GM23338 (cell line): ENCODE data around the gene RNF145.

Experiments
- CREB1 ChIP-seq: fragments of 250-450 bp; sonication (Bioruptor Pico); IDR thresholded peaks from 2 replicates; pipeline ENCODE4 v1.5.0; 2020; ENCODE audit warnings: low read depth, mild to moderate bottlenecking, moderate library complexity
- EZH2 ChIP-seq: fragments of 200-600 bp; sonication (generic); IDR thresholded peaks from one replicate; pipeline ENCODE4 v1.8.0; 2017; ENCODE audit warnings: antibody characterized with exemption, mild to moderate bottlenecking, low read depth; ENCODE audit not compliant: unreplicated experiment
- JUNB ChIP-seq: IDR thresholded peaks from one replicate; pipeline ENCODE4 v1.6.1; 2016; ENCODE audit warnings: antibody characterized with exemption; ENCODE audit not compliant: unreplicated experiment
- POLR2AphosphoS5 ChIP-seq: IDR thresholded peaks from 2 replicates; pipeline ENCODE4 v1.6.1; 2016; ENCODE audit warnings: antibody characterized with exemption, low read depth
- ZNF114 ChIP-seq: fragments of 250-450 bp; sonication (Bioruptor Pico); IDR thresholded peaks from 2 replicates; pipeline ENCODE4 v1.5.0; 2020; ENCODE audit warnings: mild to moderate bottlenecking, moderate library complexity
- TF ChIP-seq, protein P1 (sequence below), 2 experiments: fragments of 200-600 bp in 1 of 2; sonication (generic) in 1 of 2; conservative IDR thresholded peaks; 2 replicates each; pipeline versions ENCODE4 v1.5.1 to v1.6.1; 2016 to 2017; ENCODE audit warnings: antibody characterized with exemption in 2 of 2, low read depth in 2 of 2, mild to moderate bottlenecking in 2 of 2, moderate library complexity in 1 of 2
- TF ChIP-seq, protein P2 (sequence below): IDR thresholded peaks from one replicate; pipeline ENCODE4 v1.6.1; 2018; ENCODE audit warnings: antibody characterized with exemption; ENCODE audit not compliant: unreplicated experiment
- TF ChIP-seq, protein P3 (sequence below): fragments of 250-450 bp; sonication (Bioruptor Pico); IDR thresholded peaks from 2 replicates; pipeline ENCODE4 v1.5.0; 2020; ENCODE audit warnings: mild to moderate bottlenecking, moderate library complexity

DNA sequence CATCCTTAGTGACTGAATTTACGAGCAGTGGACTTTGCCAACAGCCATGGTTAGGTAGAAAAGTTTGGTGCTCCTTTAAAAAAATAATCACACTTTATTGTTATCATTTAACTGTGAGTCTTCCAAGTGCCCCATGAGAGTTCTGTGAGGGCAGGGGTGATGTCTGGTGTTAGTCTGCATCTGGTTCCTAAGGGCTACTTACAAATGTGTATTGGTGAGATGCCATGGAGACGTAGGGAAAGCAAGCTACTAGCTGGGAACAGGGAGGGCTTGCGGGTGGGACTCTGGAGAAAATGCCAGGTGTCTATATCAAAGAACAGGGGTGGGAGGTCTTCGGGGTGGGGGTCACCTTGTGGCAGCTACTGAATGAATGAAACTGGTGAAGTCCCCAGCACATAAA, 62.5 kb downstream of the RNF145 start:
- TF ChIP-seq, protein P1, sequence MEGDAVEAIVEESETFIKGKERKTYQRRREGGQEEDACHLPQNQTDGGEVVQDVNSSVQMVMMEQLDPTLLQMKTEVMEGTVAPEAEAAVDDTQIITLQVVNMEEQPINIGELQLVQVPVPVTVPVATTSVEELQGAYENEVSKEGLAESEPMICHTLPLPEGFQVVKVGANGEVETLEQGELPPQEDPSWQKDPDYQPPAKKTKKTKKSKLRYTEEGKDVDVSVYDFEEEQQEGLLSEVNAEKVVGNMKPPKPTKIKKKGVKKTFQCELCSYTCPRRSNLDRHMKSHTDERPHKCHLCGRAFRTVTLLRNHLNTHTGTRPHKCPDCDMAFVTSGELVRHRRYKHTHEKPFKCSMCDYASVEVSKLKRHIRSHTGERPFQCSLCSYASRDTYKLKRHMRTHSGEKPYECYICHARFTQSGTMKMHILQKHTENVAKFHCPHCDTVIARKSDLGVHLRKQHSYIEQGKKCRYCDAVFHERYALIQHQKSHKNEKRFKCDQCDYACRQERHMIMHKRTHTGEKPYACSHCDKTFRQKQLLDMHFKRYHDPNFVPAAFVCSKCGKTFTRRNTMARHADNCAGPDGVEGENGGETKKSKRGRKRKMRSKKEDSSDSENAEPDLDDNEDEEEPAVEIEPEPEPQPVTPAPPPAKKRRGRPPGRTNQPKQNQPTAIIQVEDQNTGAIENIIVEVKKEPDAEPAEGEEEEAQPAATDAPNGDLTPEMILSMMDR (conservative IDR thresholded peaks at IDR 0.05; ENCODE audit: low read depth in 2 of 2) = no peak
- TF ChIP-seq POLR2AphosphoS5 (no peak), EZH2 (no peak), ZNF114 (CRISPR knock-in tag) (no peak), JUNB (no peak), CREB1 (no peak)
- TF ChIP-seq, protein P2, sequence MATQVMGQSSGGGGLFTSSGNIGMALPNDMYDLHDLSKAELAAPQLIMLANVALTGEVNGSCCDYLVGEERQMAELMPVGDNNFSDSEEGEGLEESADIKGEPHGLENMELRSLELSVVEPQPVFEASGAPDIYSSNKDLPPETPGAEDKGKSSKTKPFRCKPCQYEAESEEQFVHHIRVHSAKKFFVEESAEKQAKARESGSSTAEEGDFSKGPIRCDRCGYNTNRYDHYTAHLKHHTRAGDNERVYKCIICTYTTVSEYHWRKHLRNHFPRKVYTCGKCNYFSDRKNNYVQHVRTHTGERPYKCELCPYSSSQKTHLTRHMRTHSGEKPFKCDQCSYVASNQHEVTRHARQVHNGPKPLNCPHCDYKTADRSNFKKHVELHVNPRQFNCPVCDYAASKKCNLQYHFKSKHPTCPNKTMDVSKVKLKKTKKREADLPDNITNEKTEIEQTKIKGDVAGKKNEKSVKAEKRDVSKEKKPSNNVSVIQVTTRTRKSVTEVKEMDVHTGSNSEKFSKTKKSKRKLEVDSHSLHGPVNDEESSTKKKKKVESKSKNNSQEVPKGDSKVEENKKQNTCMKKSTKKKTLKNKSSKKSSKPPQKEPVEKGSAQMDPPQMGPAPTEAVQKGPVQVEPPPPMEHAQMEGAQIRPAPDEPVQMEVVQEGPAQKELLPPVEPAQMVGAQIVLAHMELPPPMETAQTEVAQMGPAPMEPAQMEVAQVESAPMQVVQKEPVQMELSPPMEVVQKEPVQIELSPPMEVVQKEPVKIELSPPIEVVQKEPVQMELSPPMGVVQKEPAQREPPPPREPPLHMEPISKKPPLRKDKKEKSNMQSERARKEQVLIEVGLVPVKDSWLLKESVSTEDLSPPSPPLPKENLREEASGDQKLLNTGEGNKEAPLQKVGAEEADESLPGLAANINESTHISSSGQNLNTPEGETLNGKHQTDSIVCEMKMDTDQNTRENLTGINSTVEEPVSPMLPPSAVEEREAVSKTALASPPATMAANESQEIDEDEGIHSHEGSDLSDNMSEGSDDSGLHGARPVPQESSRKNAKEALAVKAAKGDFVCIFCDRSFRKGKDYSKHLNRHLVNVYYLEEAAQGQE = no peak
- TF ChIP-seq, protein P3, sequence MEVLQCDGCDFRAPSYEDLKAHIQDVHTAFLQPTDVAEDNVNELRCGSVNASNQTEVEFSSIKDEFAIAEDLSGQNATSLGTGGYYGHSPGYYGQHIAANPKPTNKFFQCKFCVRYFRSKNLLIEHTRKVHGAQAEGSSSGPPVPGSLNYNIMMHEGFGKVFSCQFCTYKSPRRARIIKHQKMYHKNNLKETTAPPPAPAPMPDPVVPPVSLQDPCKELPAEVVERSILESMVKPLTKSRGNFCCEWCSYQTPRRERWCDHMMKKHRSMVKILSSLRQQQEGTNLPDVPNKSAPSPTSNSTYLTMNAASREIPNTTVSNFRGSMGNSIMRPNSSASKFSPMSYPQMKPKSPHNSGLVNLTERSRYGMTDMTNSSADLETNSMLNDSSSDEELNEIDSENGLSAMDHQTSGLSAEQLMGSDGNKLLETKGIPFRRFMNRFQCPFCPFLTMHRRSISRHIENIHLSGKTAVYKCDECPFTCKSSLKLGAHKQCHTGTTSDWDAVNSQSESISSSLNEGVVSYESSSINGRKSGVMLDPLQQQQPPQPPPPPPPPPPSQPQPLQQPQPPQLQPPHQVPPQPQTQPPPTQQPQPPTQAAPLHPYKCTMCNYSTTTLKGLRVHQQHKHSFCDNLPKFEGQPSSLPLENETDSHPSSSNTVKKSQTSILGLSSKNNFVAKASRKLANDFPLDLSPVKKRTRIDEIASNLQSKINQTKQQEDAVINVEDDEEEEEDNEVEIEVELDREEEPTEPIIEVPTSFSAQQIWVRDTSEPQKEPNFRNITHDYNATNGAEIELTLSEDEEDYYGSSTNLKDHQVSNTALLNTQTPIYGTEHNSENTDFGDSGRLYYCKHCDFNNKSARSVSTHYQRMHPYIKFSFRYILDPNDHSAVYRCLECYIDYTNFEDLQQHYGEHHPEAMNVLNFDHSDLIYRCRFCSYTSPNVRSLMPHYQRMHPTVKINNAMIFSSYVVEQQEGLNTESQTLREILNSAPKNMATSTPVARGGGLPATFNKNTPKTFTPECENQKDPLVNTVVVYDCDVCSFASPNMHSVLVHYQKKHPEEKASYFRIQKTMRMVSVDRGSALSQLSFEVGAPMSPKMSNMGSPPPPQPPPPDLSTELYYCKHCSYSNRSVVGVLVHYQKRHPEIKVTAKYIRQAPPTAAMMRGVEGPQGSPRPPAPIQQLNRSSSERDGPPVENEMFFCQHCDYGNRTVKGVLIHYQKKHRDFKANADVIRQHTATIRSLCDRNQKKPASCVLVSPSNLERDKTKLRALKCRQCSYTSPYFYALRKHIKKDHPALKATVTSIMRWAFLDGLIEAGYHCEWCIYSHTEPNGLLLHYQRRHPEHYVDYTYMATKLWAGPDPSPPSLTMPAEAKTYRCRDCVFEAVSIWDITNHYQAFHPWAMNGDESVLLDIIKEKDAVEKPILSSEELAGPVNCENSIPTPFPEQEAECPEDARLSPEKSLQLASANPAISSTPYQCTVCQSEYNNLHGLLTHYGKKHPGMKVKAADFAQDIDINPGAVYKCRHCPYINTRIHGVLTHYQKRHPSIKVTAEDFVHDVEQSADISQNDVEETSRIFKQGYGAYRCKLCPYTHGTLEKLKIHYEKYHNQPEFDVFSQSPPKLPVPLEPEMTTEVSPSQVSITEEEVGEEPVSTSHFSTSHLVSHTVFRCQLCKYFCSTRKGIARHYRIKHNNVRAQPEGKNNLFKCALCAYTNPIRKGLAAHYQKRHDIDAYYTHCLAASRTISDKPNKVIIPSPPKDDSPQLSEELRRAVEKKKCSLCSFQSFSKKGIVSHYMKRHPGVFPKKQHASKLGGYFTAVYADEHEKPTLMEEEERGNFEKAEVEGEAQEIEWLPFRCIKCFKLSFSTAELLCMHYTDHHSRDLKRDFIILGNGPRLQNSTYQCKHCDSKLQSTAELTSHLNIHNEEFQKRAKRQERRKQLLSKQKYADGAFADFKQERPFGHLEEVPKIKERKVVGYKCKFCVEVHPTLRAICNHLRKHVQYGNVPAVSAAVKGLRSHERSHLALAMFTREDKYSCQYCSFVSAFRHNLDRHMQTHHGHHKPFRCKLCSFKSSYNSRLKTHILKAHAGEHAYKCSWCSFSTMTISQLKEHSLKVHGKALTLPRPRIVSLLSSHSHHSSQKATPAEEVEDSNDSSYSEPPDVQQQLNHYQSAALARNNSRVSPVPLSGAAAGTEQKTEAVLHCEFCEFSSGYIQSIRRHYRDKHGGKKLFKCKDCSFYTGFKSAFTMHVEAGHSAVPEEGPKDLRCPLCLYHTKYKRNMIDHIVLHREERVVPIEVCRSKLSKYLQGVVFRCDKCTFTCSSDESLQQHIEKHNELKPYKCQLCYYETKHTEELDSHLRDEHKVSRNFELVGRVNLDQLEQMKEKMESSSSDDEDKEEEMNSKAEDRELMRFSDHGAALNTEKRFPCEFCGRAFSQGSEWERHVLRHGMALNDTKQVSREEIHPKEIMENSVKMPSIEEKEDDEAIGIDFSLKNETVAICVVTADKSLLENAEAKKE (CRISPR knock-in tag) = no peak
